ENCODE results near the gene GAD1.

The GAD1 gene

GRCh38 chr2:170813611-170814532, 2.8 kb upstream of the GAD1 start:
- DNase-seq (ENCODE audit: low read depth) = no peak
- no peak overlapping the region for H3K4me3 ChIP-seq (ENCODE audit: low read length)
- no peak for TF ChIP-seq CTCF (conservative IDR thresholded peaks at IDR 0.05; ENCODE audit: low read depth, low read length)

- DNase-seq (ENCODE audit: low read depth) = no peak
- TF ChIP-seq CTCF (conservative IDR thresholded peaks at IDR 0.05; ENCODE audit: low read depth, low read length) = no peak
- H3K4me3 ChIP-seq (ENCODE audit: low read length) = no peak overlapping the region
Observed at GRCh38 chr2:170814533-170815230, 2.0 kb upstream of the GAD1 start.

DNA sequence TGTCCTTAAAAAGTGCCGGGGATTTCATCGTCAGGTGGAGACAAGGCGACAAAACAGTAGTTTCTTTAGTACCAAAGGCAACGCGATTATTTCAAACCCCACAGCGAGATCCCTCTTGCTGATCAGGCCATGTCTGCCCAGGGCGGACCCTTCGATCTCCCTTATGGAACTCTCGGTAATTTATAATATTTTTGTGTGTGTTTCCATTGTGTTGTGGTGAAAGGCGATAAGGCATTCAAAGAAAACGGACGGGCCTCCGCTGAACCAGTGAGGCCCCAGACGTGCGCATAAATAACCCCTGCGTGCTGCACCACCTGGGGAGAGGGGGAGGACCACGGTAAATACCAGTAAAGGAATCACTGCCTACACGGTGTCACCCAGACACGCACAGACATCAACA, 1.4 kb upstream of the GAD1 start:
- TF ChIP-seq CTCF (conservative IDR thresholded peaks at IDR 0.05; ENCODE audit: low read depth, low read length) = no peak
- H3K4me3 ChIP-seq (ENCODE audit: low read length) = no peak overlapping the region
- no peak for DNase-seq (ENCODE audit: low read depth)

- H3K4me3 ChIP-seq (ENCODE audit: low read length) = peak overlapping the region; percentile 40
- peak; percentile 71 for TF ChIP-seq CTCF (conservative IDR thresholded peaks at IDR 0.05; ENCODE audit: low read depth, low read length)
- no peak for DNase-seq (ENCODE audit: low read depth)
Observed at GRCh38 chr2:170815746-170816503, 762 bp upstream of the GAD1 start.

DNA sequence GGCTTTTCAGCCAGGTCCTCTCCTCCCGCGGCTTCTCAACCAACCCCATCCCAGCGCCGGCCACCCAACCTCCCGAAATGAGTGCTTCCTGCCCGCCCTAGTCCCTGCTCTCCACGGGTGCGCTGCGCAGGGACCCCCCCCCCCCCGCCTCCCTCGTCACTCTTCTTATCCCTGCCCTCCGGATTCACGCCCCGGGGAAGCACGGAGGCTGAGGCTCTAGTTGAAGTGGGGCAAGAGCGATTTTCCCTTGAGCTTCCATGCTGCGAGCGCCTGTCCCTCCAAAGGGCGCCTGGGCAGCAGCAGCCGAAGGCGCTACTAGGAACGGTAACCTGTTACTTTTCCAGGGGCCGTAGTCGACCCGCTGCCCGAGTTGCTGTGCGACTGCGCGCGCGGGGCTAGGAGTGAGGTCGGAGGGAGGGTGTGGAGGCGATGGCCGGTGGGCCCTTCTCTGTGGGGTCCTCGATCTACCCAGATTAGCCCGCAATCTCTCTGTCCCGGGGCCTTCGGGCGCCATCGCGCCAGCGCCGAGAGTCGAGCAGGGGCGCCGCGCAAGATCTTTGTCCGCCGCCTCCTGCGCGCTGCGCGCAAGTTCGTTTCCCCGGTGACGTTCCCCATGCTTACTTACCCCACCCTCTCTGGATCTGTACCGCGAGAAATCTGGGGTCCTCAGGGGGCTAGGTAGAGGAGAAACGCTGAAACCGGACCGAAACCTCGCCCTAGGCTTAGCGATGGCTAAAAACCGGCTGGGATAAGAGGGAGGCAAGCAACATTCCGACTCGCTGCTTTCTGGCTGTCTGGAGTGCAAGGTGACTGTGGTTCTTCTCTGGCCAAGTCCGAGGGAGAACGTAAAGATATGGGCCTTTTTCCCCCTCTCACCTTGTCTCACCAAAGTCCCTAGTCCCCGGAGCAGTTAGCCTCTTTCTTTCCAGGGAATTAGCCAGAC, 677 bp downstream of the GAD1 start:
- DNase-seq (ENCODE audit: low read depth) = no peak
- peak overlapping the region; percentile 40 for H3K4me3 ChIP-seq (ENCODE audit: low read length)
- no peak for TF ChIP-seq CTCF (conservative IDR thresholded peaks at IDR 0.05; ENCODE audit: low read depth, low read length)
